ENCODE results near the gene ZNF180. TPM values are rescaled to one million over a fixed set of nuclear protein-coding genes. Genes with fewer than 3 reads are reported as not detected.

ZNF180 gene
- total and polyA plus RNA-seq, 4 experiments from 2014 or later, result 5.2 to 18.0 (median 13.9) TPM

Other genes starting within 250 kb of the ZNF180 start
- gene ZNF233, start 240.6 kb downstream of the ZNF180 start, total RNA-seq, result under 1 TPM in 1 of 2 experiments, not detected in 1; 0.50 TPM
- 1 to 10 TPM in 1 of 2 donors, under 1 TPM in 1; 0.52 to 1.1 TPM for gene ZNF233, start 240.6 kb downstream of the ZNF180 start, polyA plus RNA-seq
- gene ZNF235, start 195.5 kb downstream of the ZNF180 start, total RNA-seq, result 10 to 100 TPM; 13.0 to 15.9 TPM
- 1 to 10 TPM; 1.9 to 5.1 TPM for gene ZNF235, start 195.5 kb downstream of the ZNF180 start, polyA plus RNA-seq
- gene ZNF112, start 143.8 kb downstream of the ZNF180 start, total RNA-seq, result under 1 TPM; 0.25 to 0.32 TPM
- not detected for gene ZNF112, start 143.8 kb downstream of the ZNF180 start, polyA plus RNA-seq
- 1 to 10 TPM; 2.0 to 2.2 TPM for gene ZNF285, start 98.9 kb downstream of the ZNF180 start, total RNA-seq
- under 1 TPM; 0.49 to 0.75 TPM for gene ZNF285, start 98.9 kb downstream of the ZNF180 start, polyA plus RNA-seq
- gene ZNF229, start 52.0 kb downstream of the ZNF180 start, total RNA-seq, result under 1 TPM; 0.58 to 0.69 TPM
- gene ZNF229, start 52.0 kb downstream of the ZNF180 start, polyA plus RNA-seq, result 1 to 10 TPM in 1 of 2 donors, under 1 TPM in 1; 0.16 to 1.6 TPM
- not detected for gene CEACAM20, start 29.2 kb upstream of the ZNF180 start, total RNA-seq
- not detected for gene CEACAM20, start 29.2 kb upstream of the ZNF180 start, polyA plus RNA-seq
- gene IGSF23, start 113.0 kb upstream of the ZNF180 start, total RNA-seq, result not detected
- not detected for gene IGSF23, start 113.0 kb upstream of the ZNF180 start, polyA plus RNA-seq
- gene PVR, start 143.4 kb upstream of the ZNF180 start, total RNA-seq, result 1 to 10 TPM; 1.0 to 1.7 TPM
- gene PVR, start 143.4 kb upstream of the ZNF180 start, polyA plus RNA-seq, result under 1 TPM in 1 of 2 donors, not detected in 1; 0.34 TPM
- gene CEACAM19, start 171.0 kb upstream of the ZNF180 start, total RNA-seq, result 1 to 10 TPM; 1.3 to 1.4 TPM
- not detected for gene CEACAM19, start 171.0 kb upstream of the ZNF180 start, polyA plus RNA-seq
- not detected for gene CEACAM16, start 198.6 kb upstream of the ZNF180 start, total RNA-seq
- not detected for gene CEACAM16, start 198.6 kb upstream of the ZNF180 start, polyA plus RNA-seq
- 10 to 100 TPM; 10.9 to 11.8 TPM for gene BCL3, start 248.2 kb upstream of the ZNF180 start, total RNA-seq
- 10 to 100 TPM in 1 of 2 donors, 1 to 10 TPM in 1; 3.9 to 15.0 TPM for gene BCL3, start 248.2 kb upstream of the ZNF180 start, polyA plus RNA-seq